Liver (tissue), 9 donors: ENCODE results near the gene CHDH. TPM values are rescaled to one million over a fixed set of nuclear protein-coding genes. Genes with fewer than 3 reads are reported as not detected.

Source experiments
- DNase-seq: peaks from one replicate; pipeline ENCODE4 v3.0.0-alpha.2; 2017; ENCODE audit warnings: low spot score
- H3K27ac ChIP-seq, 2 donors: one replicate each; pipeline ENCODE4 v1.7.0; 2013; ENCODE audit warnings: inconsistent platforms in 2 of 2, low read length in 2 of 2, control low read depth in 1 of 2, low read depth in 1 of 2, mild to moderate bottlenecking in 1 of 2
- H3K27me3 ChIP-seq, 4 donors: one replicate each; pipeline versions ENCODE4 v1.6.1 to v1.7.0; 2013; ENCODE audit warnings: low read length in 3 of 4, inconsistent platforms in 1 of 4, mild to moderate bottlenecking in 1 of 4, moderate library complexity in 1 of 4; ENCODE audit not compliant: control insufficient read depth in 4 of 4, insufficient read depth in 4 of 4
- H3K36me3 ChIP-seq, 4 donors: one replicate each; pipeline versions ENCODE4 v1.6.1 to v1.7.0; 2013; ENCODE audit warnings: low read length in 3 of 4, mild to moderate bottlenecking in 3 of 4, low read depth in 1 of 4, moderate library complexity in 1 of 4; ENCODE audit not compliant: control insufficient read depth in 4 of 4, insufficient read depth in 3 of 4
- H3K4me1 ChIP-seq, 4 donors: one replicate each; pipeline versions ENCODE4 v1.6.1 to v1.7.0; 2013; ENCODE audit warnings: low read length in 3 of 4, mild to moderate bottlenecking in 3 of 4, moderate library complexity in 1 of 4; ENCODE audit not compliant: control insufficient read depth in 4 of 4, insufficient read depth in 4 of 4
- H3K4me3 ChIP-seq, 3 donors: one replicate each; pipeline versions ENCODE4 v1.6.1 to v1.7.0; 2013; ENCODE audit warnings: low read length in 3 of 3, control low read depth in 1 of 3, low read depth in 1 of 3, mild to moderate bottlenecking in 1 of 3
- H3K9ac ChIP-seq, 2 donors: one replicate each; pipeline ENCODE4 v1.7.0; 2013; ENCODE audit warnings: low read length in 2 of 2, mild to moderate bottlenecking in 2 of 2, moderate library complexity in 2 of 2, control low read depth in 1 of 2, low read depth in 1 of 2
- H3K9me3 ChIP-seq, 4 donors: one replicate each; pipeline versions ENCODE4 v1.6.1 to v1.7.0; 2013; ENCODE audit warnings: low read length in 3 of 4; ENCODE audit not compliant: control insufficient read depth in 4 of 4
- EGR1 ChIP-seq, 2 donors: IDR thresholded peaks; 2 replicates each; pipeline ENCODE4 v1.6.1; 2016 to 2018; ENCODE audit warnings: antibody characterized with exemption in 2 of 2, low read depth in 2 of 2
- FOXA2 ChIP-seq: IDR thresholded peaks from 2 replicates; pipeline ENCODE4 v1.6.1; 2016; ENCODE audit warnings: antibody characterized with exemption
- HNF4A ChIP-seq, 2 donors: conservative IDR thresholded peaks; 2 replicates each; pipeline ENCODE4 v1.6.1; 2016; ENCODE audit warnings: antibody characterized with exemption in 2 of 2, mild to moderate bottlenecking in 2 of 2
- HNF4G ChIP-seq: IDR thresholded peaks from 2 replicates; pipeline ENCODE4 v1.6.1; 2016; ENCODE audit warnings: antibody characterized with exemption
- JUND ChIP-seq, 2 donors: IDR thresholded peaks; 2 replicates each; pipeline ENCODE4 v1.6.1; 2016; ENCODE audit warnings: antibody characterized with exemption in 2 of 2
- NR2F2 ChIP-seq: IDR thresholded peaks from 2 replicates; pipeline ENCODE4 v1.6.1; 2016; ENCODE audit warnings: antibody characterized with exemption
- RAD21 ChIP-seq, 2 donors: IDR thresholded peaks; 2 replicates each; pipeline ENCODE4 v1.6.1; 2016; ENCODE audit warnings: antibody characterized with exemption in 2 of 2, mild to moderate bottlenecking in 2 of 2
- RXRA ChIP-seq, 2 donors: IDR thresholded peaks; 2 replicates each; pipeline ENCODE4 v1.6.1; 2017 to 2018; ENCODE audit warnings: antibody characterized with exemption in 2 of 2, mild to moderate bottlenecking in 1 of 2
- SP1 ChIP-seq: IDR thresholded peaks from 2 replicates; pipeline ENCODE4 v1.6.1; 2018; ENCODE audit warnings: antibody characterized with exemption, mild to moderate bottlenecking
- TAF1 ChIP-seq: conservative IDR thresholded peaks from 2 replicates; pipeline ENCODE4 v1.6.1; 2016; ENCODE audit warnings: antibody characterized with exemption, mild to moderate bottlenecking
- YY1 ChIP-seq: IDR thresholded peaks from 2 replicates; pipeline ENCODE4 v1.6.1; 2016; ENCODE audit warnings: antibody characterized with exemption, mild to moderate bottlenecking
- WGBS: extraction: QIAGEN DNeasy Blood & Tissue Kit; methylation state at CpG from one replicate; pipeline ENCODE4 v1.1.7; 2013; 5-methylcytosine and 5-hydroxymethylcytosine counted together
- polyA plus RNA-seq, 2 donors: library from polyadenylated mRNA; stranded (reverse) in 1 of 2; unstranded in 1 of 2; fragments of 200-250 nt in 1 of 2; fragments of >200 nt in 1 of 2; fragmentation: Nextera tagmentation in 1 of 2; extraction: Ambion mirVana in 1 of 2; gene quantifications; one replicate each; pipeline versions ENCODE4 v1.2.1 to v1.2.3, GENCODE V29; 2013 to 2015
- total RNA-seq, 2 donors: library from RNA; depleted of rRNA; stranded (reverse); fragments of >200 nt; gene quantifications; one replicate each; pipeline ENCODE4 v1.2.3, GENCODE V29; 2014
- TF ChIP-seq, protein P1 (sequence below): IDR thresholded peaks from 2 replicates; pipeline ENCODE4 v1.6.1; 2016; ENCODE audit warnings: antibody characterized with exemption, mild to moderate bottlenecking
- TF ChIP-seq, protein P2 (sequence below): fragments of 150-350 bp; IDR thresholded peaks from 2 replicates; pipeline ENCODE4 v1.5.1; 2017; ENCODE audit warnings: improper control_type of control experiment, low read depth, low read length; ENCODE audit not compliant: missing input control
- TF ChIP-seq, protein P3 (sequence below): IDR thresholded peaks from 2 replicates; pipeline ENCODE4 v1.6.1; 2016; ENCODE audit warnings: antibody characterized with exemption
- TF ChIP-seq, protein P4 (sequence below): IDR thresholded peaks from 2 replicates; pipeline ENCODE4 v1.6.1; 2016; ENCODE audit warnings: antibody characterized with exemption
- TF ChIP-seq, protein P5 (sequence below): IDR thresholded peaks from 2 replicates; pipeline ENCODE4 v1.6.1; 2016; ENCODE audit warnings: antibody characterized with exemption
- donor health status: healthy.
- donor health status: healthy.
- donor health status: healthy.
- donor health status: healthy.
- donor health status: healthy.

Gene CHDH
- total and polyA plus RNA-seq, 4 donors = 9.1 to 34.0 (median 21.2) TPM

DNA sequence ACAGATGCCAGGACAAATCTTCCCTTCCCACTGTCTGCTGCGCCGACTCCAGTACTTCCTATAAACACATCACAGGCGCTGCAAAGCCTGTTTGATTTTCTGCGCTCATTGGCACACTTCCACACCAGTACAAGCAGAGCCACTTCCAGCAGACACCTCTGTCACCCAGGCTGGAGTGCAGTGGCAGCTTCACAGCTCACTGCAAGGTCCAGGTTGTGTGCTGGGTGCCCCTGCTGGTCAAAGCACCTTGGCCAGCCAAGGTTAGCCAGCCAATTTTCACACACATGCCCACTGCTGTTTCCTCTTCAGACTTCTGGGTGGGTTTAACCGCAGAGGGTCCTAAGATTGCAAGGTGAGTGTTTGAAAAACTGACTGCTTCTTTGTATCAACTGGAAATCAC lies 4.9 kb downstream of the CHDH start:
- peaks cover 4 to 23% (median 7%) of the 10 kb centered on the region in 4 donors for H3K36me3 ChIP-seq
- peaks cover 0 to 48% (median 15%) of the 10 kb centered on the region in 4 donors for H3K4me1 ChIP-seq
- peak; percentile 46 to 60 for TF ChIP-seq RXRA (IDR thresholded peaks at IDR 0.05)
- TF ChIP-seq HNF4A (conservative IDR thresholded peaks at IDR 0.05) = peak; percentile 65 to 75
- TF ChIP-seq SP1 = peak; percentile 48
- TF ChIP-seq TAF1 = no peak
- TF ChIP-seq NR2F2 = no peak
- TF ChIP-seq RAD21 (IDR thresholded peaks at IDR 0.05) = peak; percentile 59 to 67
- TF ChIP-seq FOXA2 = no peak
- TF ChIP-seq EGR1 (IDR thresholded peaks at IDR 0.05; ENCODE audit: low read depth in 2 of 2) = peak in 1 of 2 donors; percentile 8
- TF ChIP-seq, protein P1, sequence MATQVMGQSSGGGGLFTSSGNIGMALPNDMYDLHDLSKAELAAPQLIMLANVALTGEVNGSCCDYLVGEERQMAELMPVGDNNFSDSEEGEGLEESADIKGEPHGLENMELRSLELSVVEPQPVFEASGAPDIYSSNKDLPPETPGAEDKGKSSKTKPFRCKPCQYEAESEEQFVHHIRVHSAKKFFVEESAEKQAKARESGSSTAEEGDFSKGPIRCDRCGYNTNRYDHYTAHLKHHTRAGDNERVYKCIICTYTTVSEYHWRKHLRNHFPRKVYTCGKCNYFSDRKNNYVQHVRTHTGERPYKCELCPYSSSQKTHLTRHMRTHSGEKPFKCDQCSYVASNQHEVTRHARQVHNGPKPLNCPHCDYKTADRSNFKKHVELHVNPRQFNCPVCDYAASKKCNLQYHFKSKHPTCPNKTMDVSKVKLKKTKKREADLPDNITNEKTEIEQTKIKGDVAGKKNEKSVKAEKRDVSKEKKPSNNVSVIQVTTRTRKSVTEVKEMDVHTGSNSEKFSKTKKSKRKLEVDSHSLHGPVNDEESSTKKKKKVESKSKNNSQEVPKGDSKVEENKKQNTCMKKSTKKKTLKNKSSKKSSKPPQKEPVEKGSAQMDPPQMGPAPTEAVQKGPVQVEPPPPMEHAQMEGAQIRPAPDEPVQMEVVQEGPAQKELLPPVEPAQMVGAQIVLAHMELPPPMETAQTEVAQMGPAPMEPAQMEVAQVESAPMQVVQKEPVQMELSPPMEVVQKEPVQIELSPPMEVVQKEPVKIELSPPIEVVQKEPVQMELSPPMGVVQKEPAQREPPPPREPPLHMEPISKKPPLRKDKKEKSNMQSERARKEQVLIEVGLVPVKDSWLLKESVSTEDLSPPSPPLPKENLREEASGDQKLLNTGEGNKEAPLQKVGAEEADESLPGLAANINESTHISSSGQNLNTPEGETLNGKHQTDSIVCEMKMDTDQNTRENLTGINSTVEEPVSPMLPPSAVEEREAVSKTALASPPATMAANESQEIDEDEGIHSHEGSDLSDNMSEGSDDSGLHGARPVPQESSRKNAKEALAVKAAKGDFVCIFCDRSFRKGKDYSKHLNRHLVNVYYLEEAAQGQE = peak; percentile 82
- TF ChIP-seq, protein P2, sequence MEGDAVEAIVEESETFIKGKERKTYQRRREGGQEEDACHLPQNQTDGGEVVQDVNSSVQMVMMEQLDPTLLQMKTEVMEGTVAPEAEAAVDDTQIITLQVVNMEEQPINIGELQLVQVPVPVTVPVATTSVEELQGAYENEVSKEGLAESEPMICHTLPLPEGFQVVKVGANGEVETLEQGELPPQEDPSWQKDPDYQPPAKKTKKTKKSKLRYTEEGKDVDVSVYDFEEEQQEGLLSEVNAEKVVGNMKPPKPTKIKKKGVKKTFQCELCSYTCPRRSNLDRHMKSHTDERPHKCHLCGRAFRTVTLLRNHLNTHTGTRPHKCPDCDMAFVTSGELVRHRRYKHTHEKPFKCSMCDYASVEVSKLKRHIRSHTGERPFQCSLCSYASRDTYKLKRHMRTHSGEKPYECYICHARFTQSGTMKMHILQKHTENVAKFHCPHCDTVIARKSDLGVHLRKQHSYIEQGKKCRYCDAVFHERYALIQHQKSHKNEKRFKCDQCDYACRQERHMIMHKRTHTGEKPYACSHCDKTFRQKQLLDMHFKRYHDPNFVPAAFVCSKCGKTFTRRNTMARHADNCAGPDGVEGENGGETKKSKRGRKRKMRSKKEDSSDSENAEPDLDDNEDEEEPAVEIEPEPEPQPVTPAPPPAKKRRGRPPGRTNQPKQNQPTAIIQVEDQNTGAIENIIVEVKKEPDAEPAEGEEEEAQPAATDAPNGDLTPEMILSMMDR = peak; percentile 33
- TF ChIP-seq YY1 = peak; percentile 46
- TF ChIP-seq, protein P3, sequence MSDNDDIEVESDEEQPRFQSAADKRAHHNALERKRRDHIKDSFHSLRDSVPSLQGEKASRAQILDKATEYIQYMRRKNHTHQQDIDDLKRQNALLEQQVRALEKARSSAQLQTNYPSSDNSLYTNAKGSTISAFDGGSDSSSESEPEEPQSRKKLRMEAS = peak; percentile 32
- TF ChIP-seq, protein P4, sequence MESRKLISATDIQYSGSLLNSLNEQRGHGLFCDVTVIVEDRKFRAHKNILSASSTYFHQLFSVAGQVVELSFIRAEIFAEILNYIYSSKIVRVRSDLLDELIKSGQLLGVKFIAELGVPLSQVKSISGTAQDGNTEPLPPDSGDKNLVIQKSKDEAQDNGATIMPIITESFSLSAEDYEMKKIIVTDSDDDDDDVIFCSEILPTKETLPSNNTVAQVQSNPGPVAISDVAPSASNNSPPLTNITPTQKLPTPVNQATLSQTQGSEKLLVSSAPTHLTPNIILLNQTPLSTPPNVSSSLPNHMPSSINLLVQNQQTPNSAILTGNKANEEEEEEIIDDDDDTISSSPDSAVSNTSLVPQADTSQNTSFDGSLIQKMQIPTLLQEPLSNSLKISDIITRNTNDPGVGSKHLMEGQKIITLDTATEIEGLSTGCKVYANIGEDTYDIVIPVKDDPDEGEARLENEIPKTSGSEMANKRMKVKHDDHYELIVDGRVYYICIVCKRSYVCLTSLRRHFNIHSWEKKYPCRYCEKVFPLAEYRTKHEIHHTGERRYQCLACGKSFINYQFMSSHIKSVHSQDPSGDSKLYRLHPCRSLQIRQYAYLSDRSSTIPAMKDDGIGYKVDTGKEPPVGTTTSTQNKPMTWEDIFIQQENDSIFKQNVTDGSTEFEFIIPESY = no peak
- peak; percentile 42 for DNase-seq
- H3K27ac ChIP-seq = peak overlapping the region; percentile 98 to 99
- no peaks in the 10 kb centered on the region for H3K9me3 ChIP-seq
- H3K4me3 ChIP-seq = no peak overlapping the region
- H3K9ac ChIP-seq = peak overlapping the region; percentile 31 to 69
- WGBS = 39% methylated on average over 5 of the region's 5 CpGs
- H3K27me3 ChIP-seq = no peaks in the 10 kb centered on the region

DNA sequence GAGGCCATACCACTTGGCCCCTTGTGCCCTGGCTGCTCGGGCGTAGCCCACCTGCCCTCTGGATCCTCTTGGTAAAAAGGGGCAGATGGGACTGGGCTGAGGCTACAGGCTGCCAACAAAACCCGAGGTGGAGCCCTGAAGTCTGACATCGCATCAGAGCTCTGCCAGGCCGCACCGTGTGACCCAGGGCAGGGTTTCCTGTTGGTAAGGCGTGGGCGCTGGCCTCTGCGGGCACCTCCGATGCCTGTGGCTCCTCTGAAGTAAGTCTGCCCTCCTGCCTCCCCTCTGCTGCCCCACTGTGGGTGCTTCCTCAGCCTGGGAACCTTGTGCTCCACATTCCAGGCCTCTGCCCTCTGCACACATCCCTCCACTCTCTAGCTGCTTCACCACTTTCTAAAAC lies 8.9 kb downstream of the CHDH start:
- TF ChIP-seq YY1 (no peak), RXRA (IDR thresholded peaks at IDR 0.05) (no peak), HNF4A (conservative IDR thresholded peaks at IDR 0.05) (no peak), HNF4G (no peak), TAF1 (no peak), RAD21 (IDR thresholded peaks at IDR 0.05) (no peak), JUND (IDR thresholded peaks at IDR 0.05) (no peak)
- TF ChIP-seq, protein P2 = no peak
- TF ChIP-seq, protein P5, sequence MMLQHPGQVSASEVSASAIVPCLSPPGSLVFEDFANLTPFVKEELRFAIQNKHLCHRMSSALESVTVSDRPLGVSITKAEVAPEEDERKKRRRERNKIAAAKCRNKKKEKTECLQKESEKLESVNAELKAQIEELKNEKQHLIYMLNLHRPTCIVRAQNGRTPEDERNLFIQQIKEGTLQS = no peak
- TF ChIP-seq, protein P4 = no peak
- Histone ChIP-seq H3K27me3 (no peaks in the 10 kb centered on the region), H3K4me3 (no peak overlapping the region), H3K27ac (no peak overlapping the region), H3K36me3 (peaks cover 4 to 29% (median 11%) of the 10 kb centered on the region in 4 donors), H3K9me3 (no peaks in the 10 kb centered on the region), H3K9ac (no peak overlapping the region), H3K4me1 (peaks cover 0 to 34% (median 5%) of the 10 kb centered on the region in 4 donors)
- no peak for DNase-seq
- 87% methylated on average over 10 of the region's 10 CpGs for WGBS
